Naive thymus-derived CD4-positive, alpha-beta T cell (primary cell): Measurements from ENCODE around the gene NGF. TPM values are rescaled to one million over a fixed set of nuclear protein-coding genes. Genes with fewer than 3 reads are reported as not detected.

Experiments used
- ATAC-seq: fragments of 150-1000 bp; cut with Tn5 transposase; 2 replicates; pipeline ENCODE4 v1.10.0; 2021; ENCODE audit warnings: mild to moderate bottlenecking, moderate library complexity
- CTCF ChIA-PET: fragments of 350-600 bp; sonication (Branson Sonifier 250); formaldehyde crosslinking; loops from one replicate; lab custom pipeline; 2021; ENCODE audit warnings: antibody characterized with exemption; lab: Charles Lee
- POLR2A ChIA-PET: fragments of 350-600 bp; sonication (Branson Sonifier 250); formaldehyde crosslinking; loops from one replicate; lab custom pipeline; 2021; ENCODE audit warnings: antibody characterized with exemption, inconsistent platforms; lab: Charles Lee
- DNase-seq, 9 donors: peaks; one replicate each; pipeline versions ENCODE4 v3.0.0 to v3.0.0-alpha.2; 2020 to 2022; ENCODE audit warnings: mixed read lengths in 1 of 9
- H3K27ac ChIP-seq: one replicate; pipeline ENCODE4 v1.7.0; 2013; ENCODE audit warnings: mild to moderate bottlenecking, low read depth, low read length, moderate library complexity
- H3K27me3 ChIP-seq, 2 donors: one replicate each; pipeline ENCODE4 v1.7.0; 2013; ENCODE audit warnings: low read length in 2 of 2, mild to moderate bottlenecking in 2 of 2, moderate library complexity in 2 of 2; ENCODE audit not compliant: control insufficient read depth in 2 of 2, insufficient read depth in 2 of 2
- H3K36me3 ChIP-seq, 3 experiments: 1 replicate in 2 of 3; 2 replicates in 1 of 3; pipeline ENCODE4 v1.7.0; 2013; ENCODE audit warnings: low read length in 3 of 3, mild to moderate bottlenecking in 3 of 3, moderate library complexity in 1 of 3; ENCODE audit not compliant: insufficient read depth in 3 of 3, control insufficient read depth in 2 of 3
- H3K4me1 ChIP-seq, 2 donors: one replicate each; pipeline ENCODE4 v1.7.0; 2013; ENCODE audit warnings: low read length in 2 of 2, mild to moderate bottlenecking in 2 of 2, moderate library complexity in 1 of 2; ENCODE audit not compliant: control insufficient read depth in 2 of 2, insufficient read depth in 2 of 2
- H3K4me3 ChIP-seq: 2 replicates; pipeline ENCODE4 v1.7.0; 2013; ENCODE audit warnings: mild to moderate bottlenecking, low read length
- H3K9me3 ChIP-seq, 3 experiments: 1 replicate in 2 of 3; 2 replicates in 1 of 3; pipeline ENCODE4 v1.7.0; 2013; ENCODE audit warnings: low read length in 3 of 3; ENCODE audit not compliant: control insufficient read depth in 2 of 3
- H3K27ac Mint-ChIP-seq, 9 donors: one replicate each; pipeline ENCODE4 v1.8.0; 2020 to 2022; ENCODE audit warnings: mixed read lengths in 9 of 9, mild to moderate bottlenecking in 8 of 9, moderate library complexity in 5 of 9, inconsistent platforms in 2 of 9
- H3K27me3 Mint-ChIP-seq, 5 donors: one replicate each; pipeline ENCODE4 v1.8.0; 2021 to 2022; ENCODE audit warnings: mixed read lengths in 5 of 5, mild to moderate bottlenecking in 1 of 5
- H3K36me3 Mint-ChIP-seq, 5 donors: one replicate each; pipeline ENCODE4 v1.8.0; 2020 to 2022; ENCODE audit warnings: mixed read lengths in 5 of 5, mild to moderate bottlenecking in 3 of 5, inconsistent platforms in 1 of 5
- H3K4me1 Mint-ChIP-seq, 7 donors: one replicate each; pipeline ENCODE4 v1.8.0; 2020 to 2022; ENCODE audit warnings: mixed read lengths in 7 of 7, mild to moderate bottlenecking in 3 of 7, inconsistent platforms in 1 of 7
- H3K4me3 Mint-ChIP-seq, 10 donors: one replicate each; pipeline ENCODE4 v1.8.0; 2020 to 2022; ENCODE audit warnings: mild to moderate bottlenecking in 10 of 10, mixed read lengths in 10 of 10, moderate library complexity in 6 of 10, inconsistent platforms in 2 of 10
- H3K9me3 Mint-ChIP-seq, 11 donors: one replicate each; pipeline ENCODE4 v1.8.0; 2020 to 2022; ENCODE audit warnings: mixed read lengths in 11 of 11, mild to moderate bottlenecking in 4 of 11, inconsistent platforms in 1 of 11, moderate library complexity in 1 of 11
- intact Hi-C, 2 donors: fragments of 100-400 bp; cut with micrococcal nuclease; formaldehyde crosslinking; loops; one replicate each; pipeline ENCODE4 v1.15.1; 2023
- polyA plus RNA-seq, 2 donors: library from polyadenylated mRNA; unstranded; fragments of 300-500 nt; fragmentation: Illumina TruSeq; gene quantifications; one replicate each; pipeline ENCODE4 v1.2.3, GENCODE V29; 2021
- total RNA-seq, 6 experiments: library from RNA in 5 of 6; stranded (reverse) in 5 of 6; gene quantifications; 1 replicate in 5 of 6; 2 replicates in 1 of 6; pipeline ENCODE4 v1.2.3 and lab custom pipeline; 2021 to 2026

The NGF gene
- total and polyA plus RNA-seq, 7 experiments from 2014 or later: not detected

GRCh38 chr1:115286431-115287205 lies 51.4 kb downstream of the NGF start:
- H3K4me3 Mint-ChIP-seq: no peak overlapping the region
- CTCF ChIA-PET: no interaction called here

GRCh38 chr1:115284209-115284608 lies 53.8 kb downstream of the NGF start:
- Mint-ChIP-seq H3K36me3 (no peaks in the 10 kb centered on the region), H3K27ac (no peak overlapping the region), H3K27me3 (peaks cover 0 to 8% (median 5%) of the 10 kb centered on the region in 5 donors), H3K9me3 (no peaks in the 10 kb centered on the region), H3K4me3 (no peak overlapping the region), H3K4me1 (no peaks in the 10 kb centered on the region)
- Histone ChIP-seq H3K4me3 (no peak overlapping the region), H3K27me3 (no peaks in the 10 kb centered on the region), H3K9me3 (no peaks in the 10 kb centered on the region), H3K36me3 (no peaks in the 10 kb centered on the region), H3K4me1 (no peaks in the 10 kb centered on the region), H3K27ac (no peak overlapping the region)
- DNase-seq (no peak), ATAC-seq (no peak)
- intact Hi-C loops: no loop called here
- ChIA-PET POLR2A (no interaction called here), CTCF (interaction anchor here (0.5 kb wide), 1 partner anchor 38 kb away, joined by 3 read pairs; no protein-coding TSS in a partner anchor)

More at GRCh38 chr1:115286431-115287205, 51.4 kb downstream of the NGF start:
- POLR2A ChIA-PET: no interaction called here
- Histone ChIP-seq H3K4me3 (no peak overlapping the region), H3K27me3 (no peaks in the 10 kb centered on the region), H3K9me3 (no peaks in the 10 kb centered on the region), H3K27ac (no peak overlapping the region), H3K4me1 (no peaks in the 10 kb centered on the region), H3K36me3 (no peaks in the 10 kb centered on the region)
- Mint-ChIP-seq H3K9me3 (no peaks in the 10 kb centered on the region), H3K4me1 (no peaks in the 10 kb centered on the region), H3K36me3 (no peaks in the 10 kb centered on the region), H3K27ac (no peak overlapping the region), H3K27me3 (peaks cover 2 to 23% (median 11%) of the 10 kb centered on the region in 5 donors)
- DNase-seq (no peak), ATAC-seq (no peak)
- intact Hi-C loops: no loop called here

- POLR2A ChIA-PET: no interaction called here
- Mint-ChIP-seq H3K4me1 (no peaks in the 10 kb centered on the region), H3K27me3 (peaks cover 0 to 8% (median 5%) of the 10 kb centered on the region in 5 donors), H3K36me3 (no peaks in the 10 kb centered on the region), H3K9me3 (peaks cover 0 to 1% (median 0%) of the 10 kb centered on the region in 11 donors), H3K27ac (no peak overlapping the region), H3K4me3 (no peak overlapping the region)
- H3K36me3 ChIP-seq: no peaks in the 10 kb centered on the region
- no peaks in the 10 kb centered on the region for H3K9me3 ChIP-seq
- CTCF ChIA-PET: no interaction called here
- no peak for ATAC-seq
- intact Hi-C loops: no loop called here
- H3K4me1 ChIP-seq: no peaks in the 10 kb centered on the region
- H3K27me3 ChIP-seq: no peaks in the 10 kb centered on the region
- H3K4me3 ChIP-seq: no peak overlapping the region
- DNase-seq: no peak
- H3K27ac ChIP-seq: no peak overlapping the region
Observed at GRCh38 chr1:115283681-115284146, 54.3 kb downstream of the NGF start.

GRCh38 chr1:115283249-115283648 lies 54.8 kb downstream of the NGF start:
- Mint-ChIP-seq H3K36me3 (no peaks in the 10 kb centered on the region), H3K4me3 (no peak overlapping the region), H3K4me1 (no peaks in the 10 kb centered on the region), H3K27me3 (peaks cover 0 to 8% (median 5%) of the 10 kb centered on the region in 5 donors), H3K9me3 (peaks cover 0 to 3% (median 0%) of the 10 kb centered on the region in 11 donors), H3K27ac (no peak overlapping the region)
- intact Hi-C loops: no loop called here
- ChIA-PET CTCF (no interaction called here), POLR2A (no interaction called here)
- H3K27me3 ChIP-seq: no peaks in the 10 kb centered on the region
- H3K27ac ChIP-seq: no peak overlapping the region
- no peak overlapping the region for H3K4me3 ChIP-seq
- DNase-seq: no peak
- ATAC-seq: no peak
- H3K36me3 ChIP-seq: no peaks in the 10 kb centered on the region
- no peaks in the 10 kb centered on the region for H3K9me3 ChIP-seq
- no peaks in the 10 kb centered on the region for H3K4me1 ChIP-seq

GRCh38 chr1:115282807-115283208 lies 55.2 kb downstream of the NGF start:
- H3K4me3 ChIP-seq: no peak overlapping the region
- no peak overlapping the region for H3K27ac Mint-ChIP-seq
- H3K27me3 ChIP-seq: no peaks in the 10 kb centered on the region
- no peak overlapping the region for H3K27ac ChIP-seq
- no peaks in the 10 kb centered on the region for H3K36me3 Mint-ChIP-seq
- H3K4me1 Mint-ChIP-seq: no peaks in the 10 kb centered on the region
- ChIA-PET POLR2A (no interaction called here), CTCF (no interaction called here)
- H3K9me3 Mint-ChIP-seq: peaks cover 0 to 3% (median 0%) of the 10 kb centered on the region in 11 donors
- H3K27me3 Mint-ChIP-seq: peaks cover 0 to 8% (median 5%) of the 10 kb centered on the region in 5 donors
- H3K4me3 Mint-ChIP-seq: no peak overlapping the region
- no peaks in the 10 kb centered on the region for H3K9me3 ChIP-seq
- H3K36me3 ChIP-seq: no peaks in the 10 kb centered on the region
- intact Hi-C loops: no loop called here
- no peaks in the 10 kb centered on the region for H3K4me1 ChIP-seq
- DNase-seq (no peak), ATAC-seq (peak; percentile 59)

- Mint-ChIP-seq H3K27me3 (peaks cover 0 to 8% (median 5%) of the 10 kb centered on the region in 5 donors), H3K36me3 (peaks cover 0 to 5% (median 0%) of the 10 kb centered on the region in 5 donors), H3K27ac (no peak overlapping the region), H3K4me3 (no peak overlapping the region), H3K4me1 (no peaks in the 10 kb centered on the region), H3K9me3 (peaks cover 0 to 6% (median 5%) of the 10 kb centered on the region in 11 donors)
- Histone ChIP-seq H3K4me3 (no peak overlapping the region), H3K4me1 (no peaks in the 10 kb centered on the region), H3K27ac (no peak overlapping the region), H3K36me3 (no peaks in the 10 kb centered on the region), H3K27me3 (no peaks in the 10 kb centered on the region), H3K9me3 (no peaks in the 10 kb centered on the region)
- ChIA-PET POLR2A (no interaction called here), CTCF (no interaction called here)
- ATAC-seq (no peak), DNase-seq (no peak)
- intact Hi-C loops: no loop called here
Observed at GRCh38 chr1:115281143-115281542, 56.9 kb downstream of the NGF start.

GRCh38 chr1:115280064-115280463 lies 58.0 kb downstream of the NGF start:
- no peaks in the 10 kb centered on the region for H3K9me3 ChIP-seq
- H3K4me1 ChIP-seq: no peaks in the 10 kb centered on the region
- no peak overlapping the region for H3K27ac Mint-ChIP-seq
- intact Hi-C loops: no loop called here
- no peak overlapping the region for H3K4me3 ChIP-seq
- peaks cover 0 to 9% (median 8%) of the 10 kb centered on the region in 5 donors for H3K27me3 Mint-ChIP-seq
- peaks cover 0 to 5% (median 0%) of the 10 kb centered on the region in 5 donors for H3K36me3 Mint-ChIP-seq
- ChIA-PET CTCF (no interaction called here), POLR2A (no interaction called here)
- no peaks in the 10 kb centered on the region for H3K4me1 Mint-ChIP-seq
- no peak overlapping the region for H3K27ac ChIP-seq
- no peaks in the 10 kb centered on the region for H3K27me3 ChIP-seq
- no peak overlapping the region for H3K4me3 Mint-ChIP-seq
- ATAC-seq (no peak), DNase-seq (no peak)
- H3K9me3 Mint-ChIP-seq: peaks cover 0 to 8% (median 5%) of the 10 kb centered on the region in 11 donors
- H3K36me3 ChIP-seq: no peaks in the 10 kb centered on the region
